ENCODE measurements around the gene CBX8. TPM values are rescaled to one million over a fixed set of nuclear protein-coding genes. Genes with fewer than 3 reads are reported as not detected.

Gene CBX8
- polyA plus RNA-seq, 3 donors: 0.51 to 2.5 (median 2.5) TPM

- Mint-ChIP-seq H3K27ac (peak overlapping the region in 1 of 7 donors; percentile 39), H3K9me3 (peaks cover 0 to 9% (median 0%) of the 10 kb centered on the region in 7 donors), H3K4me1 (peaks cover 14% of the 10 kb centered on the region), H3K36me3 (no peaks in the 10 kb centered on the region), H3K4me3 (peak overlapping the region; percentile 65 to 78), H3K27me3 (ENCODE audit: low read depth in 3 of 3) (peaks cover 58 to 85% (median 64%) of the 10 kb centered on the region in 3 donors)
- peak overlapping the region in 1 of 3 experiments; percentile 20 for H3K4me3 ChIP-seq (replicated peaks in 1 of 3; ENCODE audit: low read depth in 2 of 3, low read length in 3 of 3)
- no peaks in the 10 kb centered on the region for H4K20me1 ChIP-seq (ENCODE audit: insufficient read depth, low read length)
- TF ChIP-seq, protein P1, sequence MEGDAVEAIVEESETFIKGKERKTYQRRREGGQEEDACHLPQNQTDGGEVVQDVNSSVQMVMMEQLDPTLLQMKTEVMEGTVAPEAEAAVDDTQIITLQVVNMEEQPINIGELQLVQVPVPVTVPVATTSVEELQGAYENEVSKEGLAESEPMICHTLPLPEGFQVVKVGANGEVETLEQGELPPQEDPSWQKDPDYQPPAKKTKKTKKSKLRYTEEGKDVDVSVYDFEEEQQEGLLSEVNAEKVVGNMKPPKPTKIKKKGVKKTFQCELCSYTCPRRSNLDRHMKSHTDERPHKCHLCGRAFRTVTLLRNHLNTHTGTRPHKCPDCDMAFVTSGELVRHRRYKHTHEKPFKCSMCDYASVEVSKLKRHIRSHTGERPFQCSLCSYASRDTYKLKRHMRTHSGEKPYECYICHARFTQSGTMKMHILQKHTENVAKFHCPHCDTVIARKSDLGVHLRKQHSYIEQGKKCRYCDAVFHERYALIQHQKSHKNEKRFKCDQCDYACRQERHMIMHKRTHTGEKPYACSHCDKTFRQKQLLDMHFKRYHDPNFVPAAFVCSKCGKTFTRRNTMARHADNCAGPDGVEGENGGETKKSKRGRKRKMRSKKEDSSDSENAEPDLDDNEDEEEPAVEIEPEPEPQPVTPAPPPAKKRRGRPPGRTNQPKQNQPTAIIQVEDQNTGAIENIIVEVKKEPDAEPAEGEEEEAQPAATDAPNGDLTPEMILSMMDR (IDR thresholded peaks at IDR 0.05): no peak
- no peak overlapping the region for H2AFZ ChIP-seq (ENCODE audit: insufficient read depth, low read depth, low read length, poor library complexity, severe bottlenecking)
- H3K9me3 ChIP-seq (replicated peaks in 1 of 2; ENCODE audit: control insufficient read depth in 1 of 2, insufficient read depth in 1 of 2, low read length in 2 of 2): no peaks in the 10 kb centered on the region
- WGBS (ENCODE audit: insufficient coverage): 57% methylated on average over 3 of the region's 6 CpGs
- H3K27me3 ChIP-seq (ENCODE audit: control insufficient read depth in 2 of 2, insufficient read depth in 2 of 2, low read length in 2 of 2): peaks cover 36 to 64% of the 10 kb centered on the region in 2 donors
- no peaks in the 10 kb centered on the region for H3K79me2 ChIP-seq (ENCODE audit: insufficient read depth, low read length)
- intact Hi-C loops (cut with micrococcal nuclease): loop anchor here in 1 of 2 donors (2.0 kb wide), 1 partner anchor 245 kb away; no protein-coding TSS in a partner anchor
- no peak overlapping the region for H3K9ac ChIP-seq (ENCODE audit: insufficient read depth, low read length, poor library complexity, severe bottlenecking)
- H3K4me1 ChIP-seq (ENCODE audit: control insufficient read depth in 1 of 2, insufficient read depth in 2 of 2, low read length in 2 of 2): peaks cover 6 to 13% of the 10 kb centered on the region in 2 donors
- H3K36me3 ChIP-seq (replicated peaks in 1 of 2; ENCODE audit: control insufficient read depth in 1 of 2, insufficient read depth in 2 of 2, low read length in 2 of 2): no peaks in the 10 kb centered on the region
- H3K4me2 ChIP-seq (replicated peaks; ENCODE audit: extremely low read depth, low read length, poor library complexity, severe bottlenecking): peak overlapping the region; percentile 15
- H3K27ac ChIP-seq (ENCODE audit: low read depth in 1 of 2, low read length in 2 of 2): no peak overlapping the region
- no peak for DNase-seq
Measured at GRCh38 chr17:79745641-79746105, 51.2 kb downstream of the CBX8 start.

DNA sequence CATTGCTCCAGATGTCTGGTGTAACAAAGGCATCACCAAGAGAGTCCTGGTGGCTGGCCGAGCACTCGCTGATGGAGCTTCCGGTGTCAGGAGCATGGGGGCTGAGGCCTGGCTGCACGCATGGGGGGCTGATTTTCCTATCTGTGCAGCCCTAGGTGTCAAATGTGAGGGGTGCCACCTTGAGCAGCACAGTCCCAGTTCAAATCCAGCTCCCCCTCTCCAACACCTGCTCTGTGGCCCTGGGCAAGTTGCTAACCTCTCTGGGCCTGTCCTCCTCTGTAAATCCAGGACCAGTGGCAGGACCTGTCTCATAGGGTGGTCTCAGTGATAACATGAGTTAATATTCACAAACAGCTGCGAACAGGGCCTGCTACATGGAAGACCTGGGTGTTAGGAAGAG lies 53.3 kb downstream of the CBX8 start:
- DNase-seq: no peak
- Mint-ChIP-seq H3K4me3 (no peak overlapping the region), H3K27ac (no peak overlapping the region), H3K4me1 (peaks cover 14% of the 10 kb centered on the region), H3K27me3 (ENCODE audit: low read depth in 3 of 3) (peaks cover 55 to 88% (median 65%) of the 10 kb centered on the region in 3 donors), H3K36me3 (no peaks in the 10 kb centered on the region), H3K9me3 (peaks cover 0 to 11% (median 0%) of the 10 kb centered on the region in 7 donors)
- Histone ChIP-seq H3K4me3 (replicated peaks in 1 of 3; ENCODE audit: low read depth in 2 of 3, low read length in 3 of 3) (no peak overlapping the region), H3K4me1 (ENCODE audit: control insufficient read depth in 1 of 2, insufficient read depth in 2 of 2, low read length in 2 of 2) (peaks cover 6 to 13% of the 10 kb centered on the region in 2 donors), H3K9ac (ENCODE audit: insufficient read depth, low read length, poor library complexity, severe bottlenecking) (no peak overlapping the region), H3K79me2 (ENCODE audit: insufficient read depth, low read length) (no peaks in the 10 kb centered on the region), H3K27me3 (ENCODE audit: control insufficient read depth in 2 of 2, insufficient read depth in 2 of 2, low read length in 2 of 2) (peaks cover 20 to 57% of the 10 kb centered on the region in 2 donors), H3K9me3 (replicated peaks in 1 of 2; ENCODE audit: control insufficient read depth in 1 of 2, insufficient read depth in 1 of 2, low read length in 2 of 2) (no peaks in the 10 kb centered on the region), H4K20me1 (ENCODE audit: insufficient read depth, low read length) (no peaks in the 10 kb centered on the region), H3K4me2 (replicated peaks; ENCODE audit: extremely low read depth, low read length, poor library complexity, severe bottlenecking) (no peak overlapping the region), H3K36me3 (replicated peaks in 1 of 2; ENCODE audit: control insufficient read depth in 1 of 2, insufficient read depth in 2 of 2, low read length in 2 of 2) (no peaks in the 10 kb centered on the region), H3K27ac (ENCODE audit: low read depth in 1 of 2, low read length in 2 of 2) (no peak overlapping the region), H2AFZ (ENCODE audit: insufficient read depth, low read depth, low read length, poor library complexity, severe bottlenecking) (no peak overlapping the region)
- TF ChIP-seq, protein P1 (IDR thresholded peaks at IDR 0.05): no peak
- WGBS (ENCODE audit: insufficient coverage): 100% methylated on average over 3 of the region's 5 CpGs
- intact Hi-C loops (cut with micrococcal nuclease): loop anchor here in 1 of 2 donors (2.0 kb wide), 1 partner anchor 247 kb away; no protein-coding TSS in a partner anchor
